ENCODE data around the gene IGF2R. TPM values are rescaled to one million over a fixed set of nuclear protein-coding genes. Genes with fewer than 3 reads are reported as not detected.

Gene IGF2R
- total RNA-seq, 1 experiment from 2014 or later: 31.5 TPM

GRCh38 chr6:159971341-159972178 lies 2.7 kb downstream of the IGF2R start:
- intact Hi-C loops (cut with micrococcal nuclease): loop anchor here (5.0 kb wide), 1 partner anchor 71 kb away; no protein-coding TSS in a partner anchor
- ChIA-PET CTCF (no interaction called here), POLR2A (ENCODE audit: unreplicated experiment) (no interaction called here)
- DNase-seq (no peak), ATAC-seq (no peak)
- Histone ChIP-seq H3K4me1 (ENCODE audit: insufficient read depth, low read length) (peaks cover 42% of the 10 kb centered on the region), H3K36me3 (ENCODE audit: low read depth, low read length) (no peaks in the 10 kb centered on the region), H3K4me3 (ENCODE audit: low read length) (peak overlapping the region; percentile 82; the same call in 1 of the 2 replicates), H3K4me2 (ENCODE audit: low read length) (peak overlapping the region; percentile 94; the same call in 1 of the 2 replicates), H3K27me3 (ENCODE audit: low read length) (no peaks in the 10 kb centered on the region), H3F3A (ENCODE audit: low read length, unreplicated experiment) (no peaks in the 10 kb centered on the region), H3K27ac (ENCODE audit: low read length) (no peak overlapping the region), H3K9me2 (replicated peaks; ENCODE audit: low read length) (no peaks in the 10 kb centered on the region), H3K79me2 (ENCODE audit: low read length) (peaks cover 73% of the 10 kb centered on the region), H4K20me1 (ENCODE audit: low read length) (peaks cover 11% of the 10 kb centered on the region; the same call in 1 of the 2 replicates), H3K9me3 (ENCODE audit: low read length) (no peaks in the 10 kb centered on the region), H2AFZ (ENCODE audit: low read length) (no peak overlapping the region), H3K9ac (ENCODE audit: low read length) (no peak overlapping the region)
- BruUV-seq (replicated peaks): no TSS peak
- TF ChIP-seq CTCF (conservative IDR thresholded peaks at IDR 0.05; ENCODE audit: low read depth, low read length) (no peak), EZH2 (IDR thresholded peaks at IDR 0.05; ENCODE audit: low read length, unreplicated experiment) (no peak), EZH2phosphoT487 (IDR thresholded peaks at IDR 0.05; ENCODE audit: borderline replicate concordance, low read length) (no peak)

- H3K79me2 ChIP-seq (ENCODE audit: low read length): peaks cover 84% of the 10 kb centered on the region
- peaks cover 45% of the 10 kb centered on the region for H3K4me1 ChIP-seq (ENCODE audit: insufficient read depth, low read length)
- no peaks in the 10 kb centered on the region for H3K36me3 ChIP-seq (ENCODE audit: low read depth, low read length)
- BruUV-seq (replicated peaks): no TSS peak
- no peaks in the 10 kb centered on the region for H3K9me3 ChIP-seq (ENCODE audit: low read length)
- ATAC-seq: no peak
- no peak overlapping the region for H3K4me3 ChIP-seq (ENCODE audit: low read length)
- no peak for TF ChIP-seq EZH2 (IDR thresholded peaks at IDR 0.05; ENCODE audit: low read length, unreplicated experiment)
- TF ChIP-seq EZH2phosphoT487 (IDR thresholded peaks at IDR 0.05; ENCODE audit: borderline replicate concordance, low read length): no peak
- TF ChIP-seq CTCF (conservative IDR thresholded peaks at IDR 0.05; ENCODE audit: low read depth, low read length): no peak
- no peaks in the 10 kb centered on the region for H3K27me3 ChIP-seq (ENCODE audit: low read length)
- no peak overlapping the region for H3K4me2 ChIP-seq (ENCODE audit: low read length)
- CTCF ChIA-PET: no interaction called here
- H2AFZ ChIP-seq (ENCODE audit: low read length): no peak overlapping the region
- POLR2A ChIA-PET (ENCODE audit: unreplicated experiment): no interaction called here
- no peaks in the 10 kb centered on the region for H3K9me2 ChIP-seq (replicated peaks; ENCODE audit: low read length)
- no peak for DNase-seq
- peaks cover 11% of the 10 kb centered on the region; the same call in 1 of the 2 replicates for H4K20me1 ChIP-seq (ENCODE audit: low read length)
- H3K27ac ChIP-seq (ENCODE audit: low read length): no peak overlapping the region
- no peak overlapping the region for H3K9ac ChIP-seq (ENCODE audit: low read length)
- H3F3A ChIP-seq (ENCODE audit: low read length, unreplicated experiment): no peaks in the 10 kb centered on the region
- intact Hi-C loops (cut with micrococcal nuclease): loop anchor here (5.0 kb wide), 1 partner anchor 70 kb away; no protein-coding TSS in a partner anchor
Measured at GRCh38 chr6:159972506-159973268, 3.8 kb downstream of the IGF2R start.
